DMS79 (cell line): ENCODE measurements around the gene CAMK1D.

Source experiments
- DNase-seq: peaks from one replicate; lab custom pipeline; 2025; lab: John Stamatoyannopoulos, UW

CAMK1D gene

DNA sequence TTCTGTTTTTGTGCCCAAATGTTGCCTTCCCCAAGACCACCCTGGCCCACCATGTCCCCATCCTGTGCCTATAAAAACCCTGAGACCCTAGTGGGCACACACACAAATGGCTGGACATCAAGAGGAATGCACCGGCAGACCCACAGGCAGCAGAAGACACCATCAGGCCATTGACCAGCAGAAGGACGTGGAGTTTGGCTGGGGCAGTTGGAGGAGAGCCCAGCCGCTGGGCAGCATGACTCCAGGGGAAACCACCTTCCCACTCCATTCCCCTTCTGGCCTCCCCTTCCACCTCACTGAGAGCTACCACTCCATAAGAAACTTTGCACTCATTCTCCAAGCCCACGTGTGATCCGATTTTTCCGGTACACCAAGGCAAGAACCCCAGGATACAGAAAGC, 309.2 kb downstream of the CAMK1D start:
- DNase-seq: no peak

DNA sequence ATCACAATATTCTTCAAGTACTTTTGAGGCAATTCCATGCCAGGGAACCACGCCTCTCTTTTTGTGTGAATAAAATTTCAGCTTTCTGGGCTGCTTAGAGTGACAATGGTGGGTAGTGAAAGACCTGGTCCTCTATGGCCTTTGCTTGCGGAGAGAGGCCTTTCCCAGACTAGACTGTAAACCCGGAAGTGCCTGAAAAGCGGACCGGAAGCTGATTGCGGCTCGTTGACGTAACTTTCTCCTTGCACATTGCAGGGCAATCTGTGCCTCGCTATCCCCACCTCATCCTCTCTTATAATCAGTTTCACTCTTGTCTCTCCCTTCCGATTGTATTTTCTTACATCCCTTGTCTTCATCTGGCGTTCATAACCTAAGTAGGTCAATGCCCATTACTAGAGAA, 310.4 kb downstream of the CAMK1D start:
- no peak for DNase-seq

GRCh38 chr10:12660812-12661211, 311.5 kb downstream of the CAMK1D start:
- no peak for DNase-seq

GRCh38 chr10:12661671-12662070, 312.3 kb downstream of the CAMK1D start:
- no peak for DNase-seq

GRCh38 chr10:12663863-12664262, 314.5 kb downstream of the CAMK1D start:
- DNase-seq: peak; percentile 75

DNA sequence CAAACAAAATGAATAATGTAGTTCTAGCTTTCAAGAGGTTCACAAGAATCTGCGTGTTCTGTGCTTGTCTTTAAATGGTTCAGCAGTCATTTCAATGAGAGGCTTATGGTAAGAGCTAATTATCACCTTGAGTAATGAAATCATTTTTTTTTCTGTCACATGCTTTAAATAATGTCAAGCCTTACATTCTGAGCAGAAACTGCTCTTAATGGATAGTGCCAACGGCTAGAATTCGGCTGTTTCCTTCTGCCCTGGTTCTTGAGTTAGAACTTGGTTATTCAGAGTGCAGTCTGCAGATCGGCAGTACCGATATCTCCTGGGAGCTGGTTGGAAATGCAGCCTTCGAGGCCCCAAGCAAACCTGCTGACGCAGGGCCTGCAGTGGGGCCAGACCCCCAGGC, 316.2 kb downstream of the CAMK1D start:
- no peak for DNase-seq

DNA sequence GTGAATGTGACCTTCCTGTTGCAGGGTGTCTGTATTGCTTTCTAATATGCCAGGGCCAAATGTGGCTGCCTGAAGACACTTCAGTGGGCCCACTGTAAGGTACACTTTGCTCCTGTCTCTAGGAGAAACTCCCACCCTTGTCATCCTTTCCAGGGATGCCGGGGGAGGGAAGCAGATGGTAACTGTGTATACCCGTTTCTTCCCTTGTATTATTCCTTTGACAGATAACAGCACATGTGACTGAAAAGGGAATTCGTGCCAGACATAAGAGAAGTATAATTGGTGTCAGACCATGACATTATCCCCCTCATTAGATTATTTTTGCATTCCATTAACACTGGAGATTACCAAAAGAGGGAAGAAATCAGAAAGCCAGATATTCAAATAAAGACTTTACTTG, 317.7 kb downstream of the CAMK1D start:
- DNase-seq: no peak

GRCh38 chr10:12668634-12669033, 319.3 kb downstream of the CAMK1D start:
- no peak for DNase-seq

GRCh38 chr10:12670004-12670403, 320.7 kb downstream of the CAMK1D start:
- DNase-seq: no peak

DNA sequence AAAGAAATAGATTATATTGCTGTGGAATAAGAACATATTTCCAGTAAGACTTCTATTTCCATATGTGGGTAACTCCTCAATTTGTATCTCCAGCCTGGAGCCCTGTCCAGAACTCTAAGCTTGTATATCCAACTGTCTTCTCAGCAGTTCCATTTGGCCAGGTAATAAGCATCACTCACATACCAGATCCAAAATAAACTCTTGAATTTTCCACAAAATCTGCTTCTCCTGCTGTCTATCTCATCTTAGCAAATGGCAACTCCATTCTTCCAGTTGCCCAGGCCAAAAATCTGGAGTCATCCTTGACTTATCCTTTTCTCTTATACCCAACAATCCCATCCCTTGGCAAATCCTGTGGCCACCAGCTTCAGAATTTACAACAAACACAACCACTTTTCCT, 325.8 kb downstream of the CAMK1D start:
- DNase-seq: no peak

DNA sequence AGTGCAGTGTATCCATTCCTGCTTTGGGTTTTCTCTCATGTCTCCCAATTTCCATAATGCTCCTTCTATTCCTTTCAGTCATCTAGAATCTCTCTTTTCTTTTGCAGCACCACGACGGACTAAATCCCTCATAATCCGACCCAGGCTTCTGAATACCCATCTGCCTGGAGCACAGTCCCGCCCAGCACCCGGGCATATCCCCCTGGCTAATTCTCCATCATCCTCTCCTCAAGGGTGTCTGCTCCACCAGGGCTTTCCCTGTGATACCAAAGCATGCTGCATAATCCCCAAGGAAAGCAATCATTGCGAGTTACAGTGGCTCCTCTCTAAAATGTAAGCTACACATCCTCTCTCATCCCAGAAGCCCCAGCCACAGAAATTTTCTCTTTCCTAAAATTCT, 330.3 kb downstream of the CAMK1D start:
- no peak for DNase-seq

DNA sequence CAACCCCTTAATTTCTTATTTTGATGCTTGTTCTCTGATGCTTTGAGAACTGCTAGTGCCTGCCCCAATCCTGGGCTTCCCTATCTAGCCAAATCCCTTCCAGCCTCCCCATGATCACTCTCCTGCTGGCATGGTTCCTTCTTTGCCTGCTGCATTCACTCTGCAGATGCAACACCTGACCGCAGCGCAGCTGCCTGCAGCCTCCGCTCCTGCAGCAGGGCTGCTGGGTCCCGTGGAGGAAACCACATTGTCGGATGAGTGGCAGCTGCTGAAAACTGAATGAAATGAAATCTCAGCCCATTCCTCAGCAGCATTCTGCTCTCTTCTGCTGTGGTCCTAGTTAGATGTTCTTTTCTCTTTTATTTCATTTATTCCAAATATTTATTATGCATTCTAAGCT, 331.9 kb downstream of the CAMK1D start:
- no peak for DNase-seq

DNA sequence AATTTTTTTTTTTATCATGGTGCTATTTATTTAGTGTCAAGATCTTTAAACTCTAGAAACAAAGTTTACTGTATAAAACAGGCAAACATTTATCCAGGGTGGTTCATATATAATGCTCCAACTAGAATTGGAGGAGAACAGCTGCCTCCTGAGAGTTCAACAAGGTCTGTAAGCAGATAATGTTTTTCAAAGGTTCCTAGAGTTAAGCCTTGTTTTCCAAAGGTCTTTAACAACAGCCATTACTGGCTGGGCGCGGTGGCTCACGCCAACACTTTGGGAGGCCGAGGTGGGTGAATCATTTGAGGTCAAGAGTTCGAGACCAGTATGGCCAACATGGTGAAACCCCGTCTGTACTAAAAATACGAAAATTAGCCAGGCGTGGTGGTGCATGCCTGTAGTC, 335.4 kb downstream of the CAMK1D start:
- DNase-seq: no peak

GRCh38 chr10:12685261-12686058, 336.1 kb downstream of the CAMK1D start:
- no peak for DNase-seq

DNA sequence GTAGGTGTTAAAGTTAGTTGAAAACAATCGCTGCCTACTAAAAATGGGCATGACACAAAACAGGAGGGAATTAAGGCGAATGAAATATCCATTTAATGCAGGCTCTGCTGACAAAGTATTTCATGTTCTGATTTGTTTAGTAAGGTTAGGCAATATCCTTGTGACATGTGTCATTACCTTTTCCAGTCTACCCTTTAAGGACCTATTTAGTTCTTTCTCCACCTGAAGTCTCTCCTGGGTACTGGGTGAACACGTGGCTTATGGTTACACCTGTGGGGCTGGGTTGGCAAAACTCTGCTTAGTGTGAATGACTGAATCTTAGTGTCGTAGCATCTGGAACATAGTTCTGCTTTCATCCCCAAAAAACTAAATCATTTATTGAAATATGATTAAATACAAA, 338.6 kb downstream of the CAMK1D start:
- DNase-seq: no peak

DNA sequence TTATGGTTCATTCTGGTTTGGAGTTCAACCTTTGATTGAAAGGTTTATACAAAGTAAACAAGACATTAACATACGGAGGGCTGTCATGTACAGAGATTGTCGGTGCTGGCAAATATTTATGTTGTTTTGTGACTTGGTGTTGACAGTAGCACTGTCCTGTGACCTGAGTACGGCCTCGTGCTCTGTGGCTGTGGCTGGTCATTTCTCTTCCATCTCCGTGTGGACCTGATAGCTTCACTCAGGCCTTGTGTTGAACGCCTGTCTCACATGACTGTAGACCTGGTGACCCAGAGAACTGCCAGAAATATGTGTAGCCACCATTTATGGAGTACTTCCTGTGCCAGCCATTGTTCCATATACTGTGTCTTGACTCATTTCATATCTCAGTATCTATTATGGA, 340.5 kb downstream of the CAMK1D start:
- no peak for DNase-seq

DNA sequence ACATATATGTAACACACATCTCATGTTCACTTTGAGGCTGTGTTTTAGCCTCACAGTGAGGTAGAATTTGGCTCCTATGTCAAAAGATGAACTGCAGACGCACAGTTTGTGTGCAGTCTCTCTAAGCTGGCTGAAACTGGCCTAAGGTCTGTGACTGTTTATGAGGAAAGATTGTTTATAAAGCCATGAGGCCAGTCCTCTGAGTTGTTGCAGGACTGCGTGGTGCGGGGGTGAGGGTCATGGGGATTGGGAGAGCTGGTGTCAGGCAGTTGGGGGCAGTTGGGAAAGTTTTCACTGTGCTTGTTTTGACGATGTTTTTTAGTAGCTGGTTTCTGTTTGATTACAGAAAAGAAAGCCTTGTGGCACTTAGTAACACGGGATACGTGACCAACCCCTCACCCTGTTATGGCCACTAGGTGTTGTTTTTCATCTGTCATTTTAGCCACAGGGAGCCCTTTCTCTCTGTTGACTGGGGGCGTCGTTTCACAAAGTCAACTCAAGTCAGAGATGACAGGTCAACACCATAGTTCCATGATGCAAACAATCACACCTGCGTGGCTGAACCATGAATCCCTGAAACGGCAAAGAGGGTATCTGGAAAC, 341.3 kb downstream of the CAMK1D start:
- DNase-seq: no peak

- no peak for DNase-seq
Measured at GRCh38 chr10:12691596-12691995, 342.2 kb downstream of the CAMK1D start.

GRCh38 chr10:12697764-12698163, 348.4 kb downstream of the CAMK1D start:
- DNase-seq: no peak

GRCh38 chr10:12699258-12699700, 349.9 kb downstream of the CAMK1D start:
- no peak for DNase-seq

DNA sequence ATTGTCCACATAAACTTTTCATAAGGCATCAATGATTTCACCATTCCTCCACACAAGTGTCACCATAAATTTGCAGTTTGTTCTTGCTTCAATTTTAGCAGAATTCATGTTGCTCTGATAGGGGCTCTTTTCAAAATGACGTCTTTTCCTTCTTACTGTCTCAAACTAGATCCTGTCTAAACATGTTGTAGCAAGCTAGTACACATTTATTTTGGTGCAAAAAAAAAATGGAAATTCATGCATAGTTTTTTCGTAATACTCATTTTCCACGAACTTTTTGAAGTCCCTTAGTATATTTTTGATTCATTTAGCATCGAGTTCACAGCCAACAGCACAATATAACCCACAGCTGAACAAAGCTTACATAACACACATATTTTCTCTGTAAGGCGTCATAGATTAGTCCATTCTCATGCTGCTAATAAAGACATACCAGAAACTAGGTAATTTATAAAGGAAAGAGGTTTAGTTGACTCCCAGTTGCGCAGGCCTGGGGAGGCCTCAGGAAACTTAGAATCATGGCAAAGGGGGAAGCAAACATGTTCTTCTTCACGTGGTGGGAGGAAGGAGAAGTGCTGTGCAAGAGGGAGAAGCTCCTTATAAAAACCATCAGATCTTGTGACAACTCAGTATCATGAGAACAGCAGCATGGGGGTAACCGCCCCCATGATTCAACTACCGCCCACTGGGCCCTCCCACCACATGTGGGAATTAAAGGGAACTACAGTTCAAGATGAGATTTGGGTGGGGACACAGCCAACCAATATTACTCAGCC, 350.6 kb downstream of the CAMK1D start:
- no peak for DNase-seq

DNA sequence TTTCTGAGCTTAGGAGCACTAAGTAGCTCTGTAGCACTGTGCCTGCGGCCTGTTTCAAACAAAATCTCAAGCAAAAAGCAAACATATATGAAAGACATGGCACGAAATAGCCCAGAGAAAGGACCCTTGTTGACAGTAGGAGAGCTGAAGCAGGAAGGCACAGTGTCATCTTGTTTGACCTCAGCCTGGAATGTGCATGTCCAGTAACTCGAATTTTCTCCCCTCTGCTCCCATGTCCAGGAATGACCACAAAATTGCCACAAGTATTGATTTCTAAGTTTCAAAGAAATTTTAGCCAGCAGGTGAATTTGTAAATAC, 351.2 kb downstream of the CAMK1D start:
- DNase-seq: no peak

DNA sequence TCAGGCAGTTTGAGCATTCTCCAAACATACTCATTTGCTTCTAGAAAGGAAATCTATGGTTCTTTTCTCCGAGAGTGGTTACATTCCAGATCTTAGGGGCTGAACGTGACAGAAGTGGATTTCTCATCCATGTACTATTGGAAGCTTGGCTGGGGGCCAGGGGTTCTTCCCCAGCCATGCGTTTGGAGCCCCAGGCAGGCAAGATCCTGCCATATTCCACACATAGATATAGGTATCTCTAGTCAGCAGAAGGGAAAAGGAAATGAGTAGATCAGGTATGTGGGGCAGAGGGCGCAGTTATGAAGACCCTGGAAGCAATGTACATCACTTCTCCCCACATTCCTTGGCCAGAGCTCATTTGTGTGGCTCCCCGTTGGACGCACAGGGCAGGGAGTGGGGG, 352.3 kb downstream of the CAMK1D start:
- no peak for DNase-seq
